ENCODE results near the gene TMPRSS11A.

- TF ChIP-seq EZH2 (IDR thresholded peaks at IDR 0.05; ENCODE audit: low read length, unreplicated experiment): no peak
- no peak for TF ChIP-seq CTCF (conservative IDR thresholded peaks at IDR 0.05; ENCODE audit: low read depth, low read length)
- TF ChIP-seq EZH2phosphoT487 (IDR thresholded peaks at IDR 0.05; ENCODE audit: borderline replicate concordance, low read length): no peak
Observed at GRCh38 chr4:67892253-67892652, 71.0 kb downstream of the TMPRSS11A start.
